ENCODE data around the gene HEPHL1.

Gene HEPHL1

DNA sequence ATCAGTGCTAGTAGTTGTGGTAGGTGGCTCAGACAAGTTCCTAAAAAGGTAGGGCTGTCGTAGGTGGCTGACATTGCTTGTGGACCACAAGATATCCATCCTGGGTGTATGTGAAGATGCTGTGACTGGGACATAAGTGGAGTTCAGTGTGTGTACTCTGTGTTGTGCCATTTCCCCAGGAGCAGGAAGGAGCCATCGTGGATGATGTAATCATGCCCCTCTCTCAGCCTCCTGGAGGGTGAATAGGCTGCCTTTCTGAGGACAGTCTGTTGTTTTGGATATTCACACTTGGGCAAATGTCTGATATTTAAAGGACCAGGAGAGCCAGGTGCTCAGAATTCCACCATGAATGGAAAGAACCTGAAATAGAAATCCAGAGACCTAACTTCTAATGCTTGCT, 2.7 kb downstream of the HEPHL1 start:
- DNase-seq, result no peak

DNA sequence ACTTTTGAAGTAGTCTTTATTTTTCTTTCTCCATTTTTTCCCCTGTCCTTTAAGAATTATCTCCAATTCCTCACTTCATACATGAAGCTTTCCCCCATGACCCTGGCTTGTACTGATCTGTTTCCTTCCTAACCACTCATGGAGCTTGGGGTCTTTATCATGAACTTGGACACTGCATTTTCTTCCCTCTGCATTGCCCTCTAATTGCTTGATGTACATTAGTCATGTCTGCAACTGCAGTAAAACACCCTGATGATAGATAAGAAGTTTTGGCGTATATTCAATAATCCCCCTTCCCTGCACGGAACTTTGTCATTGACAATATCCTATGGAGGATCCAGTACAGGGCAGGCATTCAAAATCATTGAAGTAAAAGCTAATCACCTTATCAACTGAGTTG, 3.4 kb downstream of the HEPHL1 start:
- no peak for DNase-seq

DNA sequence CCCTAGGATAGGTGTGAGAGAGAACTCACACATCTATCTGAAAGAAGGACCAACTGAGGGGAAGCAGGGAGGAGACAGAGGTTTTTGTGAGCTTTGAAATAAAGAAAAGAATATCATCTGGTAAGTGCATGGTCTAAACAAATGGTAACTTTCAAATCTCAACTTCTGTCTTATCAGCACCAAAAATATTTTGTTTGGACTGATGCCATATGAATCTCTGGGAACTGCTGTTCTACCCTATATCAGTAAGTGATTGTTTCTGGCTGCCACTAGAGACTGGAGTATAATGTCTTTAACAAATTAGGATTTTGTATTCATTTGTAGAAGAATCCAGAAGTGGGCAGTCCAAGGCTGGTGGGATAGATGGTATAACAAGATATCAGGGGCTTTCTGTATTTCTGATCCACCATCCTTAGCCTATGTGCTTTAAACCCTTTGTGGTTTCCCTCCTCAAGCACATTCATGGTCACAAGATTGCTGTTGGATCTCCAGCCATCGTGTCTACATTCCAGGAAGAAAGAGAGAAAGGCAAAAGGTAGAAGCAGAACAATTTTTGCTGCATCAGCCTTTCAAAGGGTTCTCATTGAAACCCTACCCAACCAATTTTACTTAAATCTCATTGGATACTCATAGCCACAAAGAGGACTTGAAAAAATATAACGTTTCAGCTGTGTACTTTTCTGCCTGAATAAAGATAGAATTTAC, 4.7 kb downstream of the HEPHL1 start:
- DNase-seq, result no peak

- DNase-seq, result no peak
Measured at GRCh38 chr11:94027210-94027609, 6.1 kb downstream of the HEPHL1 start.

GRCh38 chr11:94028436-94028835, 7.3 kb downstream of the HEPHL1 start:
- no peak for DNase-seq

- no peak for DNase-seq
Measured at GRCh38 chr11:94030059-94030458, 8.9 kb downstream of the HEPHL1 start.

- no peak for DNase-seq
Measured at GRCh38 chr11:94031625-94032024, 10.5 kb downstream of the HEPHL1 start.

GRCh38 chr11:94032066-94032465, 10.9 kb downstream of the HEPHL1 start:
- no peak for DNase-seq

DNA sequence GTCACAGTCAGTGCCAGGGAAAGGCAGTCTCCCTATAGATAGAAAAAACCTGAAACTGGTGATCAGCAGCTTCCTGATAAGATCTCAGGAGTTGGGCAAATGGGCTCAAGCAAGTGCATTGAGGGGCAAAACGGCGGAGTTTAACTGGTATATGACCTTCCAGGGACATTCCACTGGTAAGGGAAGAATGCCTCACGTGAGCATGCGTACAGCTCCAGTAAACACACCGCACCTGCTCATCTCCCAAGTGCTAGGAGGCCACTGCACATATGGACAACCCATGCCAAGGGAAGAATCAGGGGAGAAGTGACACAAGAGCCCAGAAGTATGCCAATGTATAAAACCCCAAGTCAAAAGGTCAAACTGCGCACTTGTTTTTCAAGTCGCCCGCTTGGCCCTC, 11.6 kb downstream of the HEPHL1 start:
- DNase-seq, result no peak

- DNase-seq, result no peak
Measured at GRCh38 chr11:94034207-94034606, 13.1 kb downstream of the HEPHL1 start.

GRCh38 chr11:94036096-94036495, 14.9 kb downstream of the HEPHL1 start:
- DNase-seq, result no peak

GRCh38 chr11:94043241-94043640, 22.1 kb downstream of the HEPHL1 start:
- no peak for DNase-seq

DNA sequence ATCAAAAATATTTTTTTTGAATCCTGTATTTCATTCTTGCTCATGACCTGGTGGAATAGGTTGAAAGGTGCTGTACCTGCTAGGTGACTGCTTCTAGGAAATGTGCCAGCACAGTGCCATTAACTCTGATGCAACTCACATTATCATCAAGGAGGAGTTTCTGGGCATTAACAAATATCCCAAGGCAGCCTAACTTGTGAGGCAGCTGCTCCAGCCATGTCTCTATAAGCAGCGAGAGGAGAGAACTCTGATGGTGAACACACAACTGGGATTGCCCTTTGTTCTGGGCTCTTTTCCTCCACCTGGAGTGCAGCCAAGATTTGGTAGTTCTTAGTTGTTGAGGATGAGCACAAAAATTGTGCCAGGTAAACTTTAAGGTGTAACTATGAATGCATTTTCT, 25.6 kb downstream of the HEPHL1 start:
- DNase-seq, result no peak

- DNase-seq, result no peak
Measured at GRCh38 chr11:94048032-94048709, 27.0 kb downstream of the HEPHL1 start.

GRCh38 chr11:94049351-94049750, 28.2 kb downstream of the HEPHL1 start:
- no peak for DNase-seq

DNA sequence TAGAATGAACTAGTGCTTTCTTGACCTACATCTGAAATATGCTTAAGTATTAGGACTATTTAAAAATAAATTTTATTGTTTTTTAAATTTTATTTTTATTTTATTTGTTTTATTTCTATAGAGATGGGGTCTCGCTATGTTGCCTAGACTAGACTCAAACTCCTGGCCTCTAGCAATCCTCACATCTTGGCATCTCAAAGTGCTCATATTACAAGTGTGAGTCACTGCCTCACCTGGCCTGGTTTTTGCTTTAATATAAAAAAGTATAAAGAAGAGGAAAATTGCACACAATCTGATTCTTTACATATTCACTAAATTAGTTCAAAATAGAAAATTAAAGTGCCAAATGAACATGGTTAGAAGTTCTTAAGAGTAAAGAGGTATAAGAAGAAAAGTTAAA, 37.5 kb downstream of the HEPHL1 start:
- DNase-seq, result no peak

- no peak for DNase-seq
Measured at GRCh38 chr11:94059065-94059464, 37.9 kb downstream of the HEPHL1 start.

GRCh38 chr11:94060401-94060800, 39.2 kb downstream of the HEPHL1 start:
- no peak for DNase-seq

DNA sequence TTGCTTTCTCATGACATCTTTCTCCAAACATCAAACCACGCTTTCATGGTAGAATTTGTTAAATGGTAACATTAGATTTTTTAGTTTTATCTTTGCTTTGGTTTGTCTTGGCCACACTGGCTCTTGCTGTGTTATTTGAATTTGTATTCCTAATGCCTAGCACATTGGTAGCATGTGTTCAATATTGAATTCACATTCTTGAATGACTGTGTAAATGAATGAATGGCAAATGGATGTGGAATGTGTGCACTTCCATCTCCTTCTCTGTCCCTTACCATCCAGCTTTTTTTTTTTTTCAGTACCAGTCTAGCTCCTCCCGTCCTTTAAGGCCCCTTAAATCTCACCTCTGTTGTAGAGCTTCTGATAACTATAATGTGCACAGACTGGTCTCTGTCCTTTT, 41.2 kb downstream of the HEPHL1 start:
- DNase-seq, result no peak

DNA sequence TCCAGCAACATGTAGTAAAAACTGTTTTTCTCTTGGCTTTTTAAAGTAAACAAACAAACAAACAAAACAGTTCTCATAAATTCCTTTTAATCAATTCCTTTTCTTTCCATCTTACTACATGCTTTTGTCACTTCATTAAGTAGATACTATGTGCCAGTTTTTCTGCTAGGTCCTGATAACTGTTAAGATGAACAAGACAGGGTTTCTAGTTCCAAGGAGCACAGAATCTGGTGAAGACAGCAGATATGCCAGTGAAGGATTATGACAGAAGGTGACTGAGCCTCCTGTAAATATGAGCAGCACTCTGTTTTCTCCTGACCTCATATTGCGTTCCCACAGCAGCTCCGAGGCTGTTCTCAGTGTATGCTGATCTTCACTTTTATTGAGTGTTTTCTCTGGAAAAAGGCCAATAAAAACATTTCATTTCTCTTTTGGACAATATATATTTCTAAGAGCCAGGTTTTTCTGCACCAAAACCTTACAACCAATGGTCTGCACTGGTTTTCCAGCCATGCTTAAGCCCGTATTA, 45.8 kb downstream of the HEPHL1 start:
- DNase-seq, result no peak

DNA sequence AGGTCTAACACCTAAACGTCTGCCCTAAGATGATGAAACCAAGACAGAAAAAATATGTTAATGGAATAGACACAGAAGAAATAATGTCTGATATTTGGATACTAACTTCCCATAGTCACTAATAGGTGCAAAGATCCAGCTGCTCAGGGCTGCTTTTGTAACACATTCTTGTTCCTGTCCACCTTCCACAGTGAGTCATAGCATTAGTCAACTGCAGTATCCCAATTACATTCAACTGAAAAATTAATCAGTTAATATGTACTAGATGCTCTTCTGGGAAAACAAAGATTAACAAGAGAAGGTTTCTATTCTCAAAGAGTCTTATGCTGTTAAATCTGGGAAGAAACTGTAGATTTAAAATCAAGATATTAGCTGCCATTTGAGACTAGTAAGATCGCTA, 47.6 kb downstream of the HEPHL1 start:
- no peak for DNase-seq

- DNase-seq, result no peak
Measured at GRCh38 chr11:94077552-94078293, 56.6 kb downstream of the HEPHL1 start.

DNA sequence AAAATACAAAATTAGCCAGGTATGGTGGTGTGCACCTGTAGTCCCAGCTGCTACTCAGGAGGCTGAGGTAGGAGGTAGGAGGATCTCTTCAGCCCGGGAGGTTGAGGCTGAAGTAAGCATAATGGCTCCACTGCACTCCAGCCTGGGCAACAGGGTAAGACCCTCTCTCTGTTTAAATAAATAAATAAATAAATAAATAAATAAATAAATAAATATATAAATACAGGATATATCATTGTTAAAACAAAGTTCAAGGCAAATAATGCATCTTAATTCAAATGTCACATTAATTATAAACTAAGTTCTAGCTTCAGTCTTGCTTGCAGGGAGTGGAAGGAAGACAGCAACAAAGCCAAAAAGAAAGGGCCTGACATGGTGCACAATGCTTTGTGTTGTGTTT, 63.0 kb downstream of the HEPHL1 start:
- DNase-seq, result no peak

DNA sequence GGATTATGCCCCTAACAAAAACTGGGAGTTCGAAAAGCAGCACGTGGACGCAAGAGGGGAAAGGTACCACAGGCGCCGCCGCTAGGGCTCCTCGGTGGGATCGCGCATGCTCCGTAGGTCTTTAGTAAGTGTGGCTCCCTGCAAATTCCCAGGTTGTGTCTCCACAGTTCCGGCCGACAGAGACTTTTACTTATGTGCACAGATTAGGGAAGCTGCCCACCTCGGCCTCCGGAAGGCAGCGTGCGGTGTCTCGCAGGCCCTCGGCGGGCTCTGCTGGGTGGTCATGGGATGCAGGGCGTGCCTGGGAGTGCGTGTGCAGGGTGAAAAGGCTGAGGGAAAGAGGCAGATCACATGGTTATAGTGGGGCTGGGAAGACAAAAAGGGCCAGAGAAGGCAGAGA, 67.8 kb downstream of the HEPHL1 start:
- DNase-seq, result no peak

All from activated effector memory CD4-positive, alpha-beta T cell treated with anti-CD3 and anti-CD28 coated beads, Interleukin-2, amount 50 U/mL, for 16 hours (primary cell).